ENCODE measurements around the gene ABHD13. TPM values are rescaled to one million over a fixed set of nuclear protein-coding genes. Genes with fewer than 3 reads are reported as not detected.
"Not testable (repeated sequence)": the region's sequence is repeated elsewhere in the genome, so short reads cannot be mapped to it uniquely, and the experiment has no call there.

ABHD13 gene
- total and polyA plus RNA-seq, 2 donors from 2014 or later = 4.9 to 9.4 TPM

DNA sequence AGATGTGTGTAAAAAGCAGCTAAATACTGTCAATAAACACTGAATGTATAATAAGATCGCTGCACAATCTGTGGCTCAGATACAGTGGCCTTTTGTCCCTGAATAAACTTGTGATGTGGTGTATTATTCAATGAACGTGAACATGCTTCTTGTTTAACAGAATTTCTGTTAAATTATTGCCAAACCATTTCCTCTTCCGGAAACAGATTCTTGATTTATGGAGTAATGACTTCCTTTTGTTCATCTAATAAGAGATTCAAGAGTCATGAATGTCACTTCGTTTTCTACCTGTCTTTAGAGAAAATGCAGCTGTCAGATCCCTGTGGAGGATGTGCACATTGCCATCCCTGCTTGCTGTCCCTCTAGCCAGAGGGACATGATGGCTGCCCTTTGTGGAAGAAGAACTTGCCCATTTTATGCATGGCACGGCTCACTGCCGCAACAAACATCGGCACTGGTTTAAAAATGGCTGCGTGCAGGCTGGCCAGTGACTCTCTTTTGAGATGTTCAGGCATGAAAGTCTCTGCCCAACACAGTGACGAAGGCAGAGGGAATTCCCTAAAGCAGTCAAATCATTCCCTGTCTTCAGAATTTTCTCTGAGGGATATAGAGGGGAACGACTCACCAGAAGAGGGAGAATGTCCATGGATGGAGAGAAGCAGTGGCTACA is 48.3 kb downstream of the ABHD13 start:
- Histone ChIP-seq H3K27me3 (ENCODE audit: control insufficient read depth, insufficient read depth, low read length) (no peaks in the 10 kb centered on the region), H3K27ac (ENCODE audit: low read depth in 2 of 2, low read length in 2 of 2) (no peak overlapping the region)
- no peak for FAIRE-seq

DNA sequence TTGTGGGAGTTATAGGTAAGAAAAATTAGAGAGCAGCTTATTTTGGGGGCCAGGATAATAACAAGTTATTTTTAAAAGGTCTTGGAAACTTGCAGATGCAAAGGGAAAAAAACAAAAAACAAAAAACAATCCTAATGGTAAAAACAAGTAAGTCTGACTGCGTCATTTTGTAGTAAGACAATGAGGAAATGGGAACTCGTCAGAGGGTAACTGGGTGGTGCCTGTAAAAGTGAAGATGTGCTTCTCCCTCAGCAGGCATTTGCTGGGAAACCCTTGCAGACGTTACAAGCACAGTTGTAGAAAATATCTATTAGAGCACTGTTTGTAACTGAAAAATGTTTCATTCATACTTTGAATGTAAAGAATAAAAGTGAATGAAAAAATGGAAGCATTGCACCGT is 49.2 kb downstream of the ABHD13 start:
- no peak for FAIRE-seq
- intact Hi-C loops (cut with DNase I) = no loop called here
- H3K27ac ChIP-seq (ENCODE audit: low read depth in 2 of 2, low read length in 2 of 2) = no peak overlapping the region

More for the DNA sequence above, 48.3 kb downstream of the ABHD13 start:
- Histone ChIP-seq H3K9ac (ENCODE audit: low read length in 3 of 3) (no peak overlapping the region), H3K9me3 (ENCODE audit: control insufficient read depth in 2 of 3, insufficient read depth in 1 of 3, low read length in 3 of 3) (no peaks in the 10 kb centered on the region), H3K4me3 (ENCODE audit: low read length in 3 of 3) (no peak overlapping the region), H3K4me1 (ENCODE audit: control insufficient read depth in 2 of 3, insufficient read depth in 2 of 3, low read depth in 1 of 3, low read length in 3 of 3) (peaks cover 0 to 7% (median 0%) of the 10 kb centered on the region in 3 donors), H3K36me3 (ENCODE audit: control insufficient read depth in 2 of 3, insufficient read depth in 3 of 3, low read length in 3 of 3) (no peaks in the 10 kb centered on the region)
- intact Hi-C loops (cut with DNase I) = no loop called here
- TF ChIP-seq, protein P1, sequence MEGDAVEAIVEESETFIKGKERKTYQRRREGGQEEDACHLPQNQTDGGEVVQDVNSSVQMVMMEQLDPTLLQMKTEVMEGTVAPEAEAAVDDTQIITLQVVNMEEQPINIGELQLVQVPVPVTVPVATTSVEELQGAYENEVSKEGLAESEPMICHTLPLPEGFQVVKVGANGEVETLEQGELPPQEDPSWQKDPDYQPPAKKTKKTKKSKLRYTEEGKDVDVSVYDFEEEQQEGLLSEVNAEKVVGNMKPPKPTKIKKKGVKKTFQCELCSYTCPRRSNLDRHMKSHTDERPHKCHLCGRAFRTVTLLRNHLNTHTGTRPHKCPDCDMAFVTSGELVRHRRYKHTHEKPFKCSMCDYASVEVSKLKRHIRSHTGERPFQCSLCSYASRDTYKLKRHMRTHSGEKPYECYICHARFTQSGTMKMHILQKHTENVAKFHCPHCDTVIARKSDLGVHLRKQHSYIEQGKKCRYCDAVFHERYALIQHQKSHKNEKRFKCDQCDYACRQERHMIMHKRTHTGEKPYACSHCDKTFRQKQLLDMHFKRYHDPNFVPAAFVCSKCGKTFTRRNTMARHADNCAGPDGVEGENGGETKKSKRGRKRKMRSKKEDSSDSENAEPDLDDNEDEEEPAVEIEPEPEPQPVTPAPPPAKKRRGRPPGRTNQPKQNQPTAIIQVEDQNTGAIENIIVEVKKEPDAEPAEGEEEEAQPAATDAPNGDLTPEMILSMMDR (IDR thresholded peaks at IDR 0.05; ENCODE audit: borderline replicate concordance, extremely low read depth, insufficient read depth) = no peak
- DNase-seq = no peak

DNA sequence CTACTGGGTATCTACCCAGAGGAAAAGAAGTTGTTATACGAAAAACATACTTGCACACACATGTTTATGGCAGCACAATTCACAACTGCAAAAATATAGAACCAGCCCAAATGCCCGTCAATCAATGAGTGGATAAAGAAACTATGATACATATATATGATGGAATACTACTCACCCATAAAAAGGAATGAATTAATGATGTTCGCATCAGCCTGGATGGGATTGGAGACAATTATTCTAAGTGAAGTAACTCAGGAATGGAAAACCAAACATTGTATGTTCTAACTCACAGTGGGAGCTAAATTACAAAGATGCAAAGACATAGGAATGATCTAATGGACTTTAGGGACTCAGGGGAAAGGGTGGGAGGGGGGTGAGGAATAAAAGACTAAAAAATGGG is 49.7 kb downstream of the ABHD13 start:
- DNase-seq; H3K4me1 ChIP-seq (ENCODE audit: control insufficient read depth in 2 of 3, insufficient read depth in 2 of 3, low read depth in 1 of 3, low read length in 3 of 3); H3K36me3 ChIP-seq (ENCODE audit: control insufficient read depth in 2 of 3, insufficient read depth in 3 of 3, low read length in 3 of 3); intact Hi-C loops (cut with DNase I); H3K9me3 ChIP-seq (ENCODE audit: control insufficient read depth in 2 of 3, insufficient read depth in 1 of 3, low read length in 3 of 3); H3K9ac ChIP-seq (ENCODE audit: low read length in 3 of 3); H3K27ac ChIP-seq (ENCODE audit: low read depth in 2 of 2, low read length in 2 of 2); H3K27me3 ChIP-seq (ENCODE audit: control insufficient read depth, insufficient read depth, low read length); FAIRE-seq; H3K4me3 ChIP-seq (ENCODE audit: low read length in 3 of 3): not testable (repeated sequence)

More for the DNA sequence above, 49.2 kb downstream of the ABHD13 start:
- H3K36me3 ChIP-seq (ENCODE audit: control insufficient read depth in 2 of 3, insufficient read depth in 3 of 3, low read length in 3 of 3) = no peaks in the 10 kb centered on the region
- TF ChIP-seq, protein P1 (IDR thresholded peaks at IDR 0.05; ENCODE audit: borderline replicate concordance, extremely low read depth, insufficient read depth) = no peak
- H3K4me1 ChIP-seq (ENCODE audit: control insufficient read depth in 2 of 3, insufficient read depth in 2 of 3, low read depth in 1 of 3, low read length in 3 of 3) = peaks cover 0 to 7% (median 0%) of the 10 kb centered on the region in 3 donors
- H3K27me3 ChIP-seq (ENCODE audit: control insufficient read depth, insufficient read depth, low read length) = no peaks in the 10 kb centered on the region
- no peaks in the 10 kb centered on the region for H3K9me3 ChIP-seq (ENCODE audit: control insufficient read depth in 2 of 3, insufficient read depth in 1 of 3, low read length in 3 of 3)
- H3K4me3 ChIP-seq (ENCODE audit: low read length in 3 of 3) = no peak overlapping the region
- no peak for DNase-seq
- H3K9ac ChIP-seq (ENCODE audit: low read length in 3 of 3) = no peak overlapping the region

DNA sequence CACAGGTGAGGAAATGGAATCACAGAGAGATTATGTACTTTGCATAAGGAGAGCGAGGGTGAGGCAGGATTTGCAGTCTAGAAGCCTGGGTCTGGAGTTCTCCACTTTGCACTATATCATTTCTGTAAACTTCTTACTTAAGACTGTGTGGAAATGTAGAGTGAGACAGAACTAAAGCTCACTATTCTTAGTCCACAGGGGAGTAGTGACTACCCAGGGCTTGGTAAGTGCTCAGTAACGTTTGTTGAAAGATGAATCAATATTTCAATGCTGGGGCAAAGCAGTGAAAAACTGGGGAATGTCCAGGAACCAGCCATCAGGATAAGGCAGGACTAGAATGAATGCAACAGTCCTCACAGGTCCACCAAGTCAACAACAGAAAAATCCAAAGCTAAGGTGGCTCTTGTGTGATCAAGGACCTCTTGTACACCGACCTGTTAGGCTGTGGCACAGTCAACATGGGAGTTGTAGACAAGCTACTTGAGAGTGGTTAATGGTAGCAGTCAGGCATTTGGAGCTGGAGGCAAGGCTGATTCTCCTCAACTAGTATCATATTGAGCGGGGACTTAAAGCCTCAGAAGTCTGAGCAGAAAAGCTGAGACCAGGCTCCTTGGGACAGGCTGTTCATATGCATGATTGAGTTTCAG is 50.4 kb downstream of the ABHD13 start:
- intact Hi-C loops (cut with DNase I) = no loop called here
- Histone ChIP-seq H3K4me3 (ENCODE audit: low read length in 3 of 3) (no peak overlapping the region), H3K9ac (ENCODE audit: low read length in 3 of 3) (no peak overlapping the region), H3K27me3 (ENCODE audit: control insufficient read depth, insufficient read depth, low read length) (no peaks in the 10 kb centered on the region), H3K4me1 (ENCODE audit: control insufficient read depth in 2 of 3, insufficient read depth in 2 of 3, low read depth in 1 of 3, low read length in 3 of 3) (peaks cover 0 to 7% (median 0%) of the 10 kb centered on the region in 3 donors), H3K27ac (ENCODE audit: low read depth in 2 of 2, low read length in 2 of 2) (no peak overlapping the region), H3K9me3 (ENCODE audit: control insufficient read depth in 2 of 3, insufficient read depth in 1 of 3, low read length in 3 of 3) (no peaks in the 10 kb centered on the region), H3K36me3 (ENCODE audit: control insufficient read depth in 2 of 3, insufficient read depth in 3 of 3, low read length in 3 of 3) (no peaks in the 10 kb centered on the region)
- TF ChIP-seq, protein P1 (IDR thresholded peaks at IDR 0.05; ENCODE audit: borderline replicate concordance, extremely low read depth, insufficient read depth) = no peak
- no peak for FAIRE-seq
- DNase-seq = peak in 1 of 5 donors; percentile 16
